Liver (tissue), 9 donors: Measurements from ENCODE around the gene LSM10. TPM values are rescaled to one million over a fixed set of nuclear protein-coding genes. Genes with fewer than 3 reads are reported as not detected.

Experiments
- DNase-seq: peaks from one replicate; pipeline ENCODE4 v3.0.0-alpha.2; 2017; ENCODE audit warnings: low spot score
- H3K27ac ChIP-seq, 2 donors: one replicate each; pipeline ENCODE4 v1.7.0; 2013; ENCODE audit warnings: inconsistent platforms in 2 of 2, low read length in 2 of 2, control low read depth in 1 of 2, low read depth in 1 of 2, mild to moderate bottlenecking in 1 of 2
- H3K27me3 ChIP-seq, 4 donors: one replicate each; pipeline versions ENCODE4 v1.6.1 to v1.7.0; 2013; ENCODE audit warnings: low read length in 3 of 4, inconsistent platforms in 1 of 4, mild to moderate bottlenecking in 1 of 4, moderate library complexity in 1 of 4; ENCODE audit not compliant: control insufficient read depth in 4 of 4, insufficient read depth in 4 of 4
- H3K36me3 ChIP-seq, 4 donors: one replicate each; pipeline versions ENCODE4 v1.6.1 to v1.7.0; 2013; ENCODE audit warnings: low read length in 3 of 4, mild to moderate bottlenecking in 3 of 4, low read depth in 1 of 4, moderate library complexity in 1 of 4; ENCODE audit not compliant: control insufficient read depth in 4 of 4, insufficient read depth in 3 of 4
- H3K4me1 ChIP-seq, 4 donors: one replicate each; pipeline versions ENCODE4 v1.6.1 to v1.7.0; 2013; ENCODE audit warnings: low read length in 3 of 4, mild to moderate bottlenecking in 3 of 4, moderate library complexity in 1 of 4; ENCODE audit not compliant: control insufficient read depth in 4 of 4, insufficient read depth in 4 of 4
- H3K4me3 ChIP-seq, 3 donors: one replicate each; pipeline versions ENCODE4 v1.6.1 to v1.7.0; 2013; ENCODE audit warnings: low read length in 3 of 3, control low read depth in 1 of 3, low read depth in 1 of 3, mild to moderate bottlenecking in 1 of 3
- H3K9ac ChIP-seq, 2 donors: one replicate each; pipeline ENCODE4 v1.7.0; 2013; ENCODE audit warnings: low read length in 2 of 2, mild to moderate bottlenecking in 2 of 2, moderate library complexity in 2 of 2, control low read depth in 1 of 2, low read depth in 1 of 2
- H3K9me3 ChIP-seq, 4 donors: one replicate each; pipeline versions ENCODE4 v1.6.1 to v1.7.0; 2013; ENCODE audit warnings: low read length in 3 of 4; ENCODE audit not compliant: control insufficient read depth in 4 of 4
- CTCF ChIP-seq: fragments of 150-350 bp; IDR thresholded peaks from 2 replicates; pipeline ENCODE4 v1.5.1; 2017; ENCODE audit warnings: improper control_type of control experiment, low read depth, low read length; ENCODE audit not compliant: missing input control
- EGR1 ChIP-seq, 2 donors: IDR thresholded peaks; 2 replicates each; pipeline ENCODE4 v1.6.1; 2016 to 2018; ENCODE audit warnings: antibody characterized with exemption in 2 of 2, low read depth in 2 of 2
- FOXA1 ChIP-seq: IDR thresholded peaks from 2 replicates; pipeline ENCODE4 v1.6.1; 2016; ENCODE audit warnings: antibody characterized with exemption
- FOXA2 ChIP-seq: IDR thresholded peaks from 2 replicates; pipeline ENCODE4 v1.6.1; 2016; ENCODE audit warnings: antibody characterized with exemption
- GABPA ChIP-seq, 2 donors: IDR thresholded peaks in 1 of 2; conservative IDR thresholded peaks in 1 of 2; 2 replicates each; pipeline ENCODE4 v1.6.1; 2016; ENCODE audit warnings: antibody characterized with exemption in 2 of 2, mild to moderate bottlenecking in 1 of 2, moderate library complexity in 1 of 2
- HNF4A ChIP-seq, 2 donors: conservative IDR thresholded peaks; 2 replicates each; pipeline ENCODE4 v1.6.1; 2016; ENCODE audit warnings: antibody characterized with exemption in 2 of 2, mild to moderate bottlenecking in 2 of 2
- HNF4G ChIP-seq: IDR thresholded peaks from 2 replicates; pipeline ENCODE4 v1.6.1; 2016; ENCODE audit warnings: antibody characterized with exemption
- JUND ChIP-seq, 2 donors: IDR thresholded peaks; 2 replicates each; pipeline ENCODE4 v1.6.1; 2016; ENCODE audit warnings: antibody characterized with exemption in 2 of 2
- NR2F2 ChIP-seq: IDR thresholded peaks from 2 replicates; pipeline ENCODE4 v1.6.1; 2016; ENCODE audit warnings: antibody characterized with exemption
- RAD21 ChIP-seq, 2 donors: IDR thresholded peaks; 2 replicates each; pipeline ENCODE4 v1.6.1; 2016; ENCODE audit warnings: antibody characterized with exemption in 2 of 2, mild to moderate bottlenecking in 2 of 2
- RXRA ChIP-seq, 2 donors: IDR thresholded peaks; 2 replicates each; pipeline ENCODE4 v1.6.1; 2017 to 2018; ENCODE audit warnings: antibody characterized with exemption in 2 of 2, mild to moderate bottlenecking in 1 of 2
- TAF1 ChIP-seq: conservative IDR thresholded peaks from 2 replicates; pipeline ENCODE4 v1.6.1; 2016; ENCODE audit warnings: antibody characterized with exemption, mild to moderate bottlenecking
- ZBTB33 ChIP-seq: IDR thresholded peaks from 2 replicates; pipeline ENCODE4 v1.6.1; 2016; ENCODE audit warnings: antibody characterized with exemption
- WGBS: extraction: QIAGEN DNeasy Blood & Tissue Kit; methylation state at CpG from one replicate; pipeline ENCODE4 v1.1.7; 2013; 5-methylcytosine and 5-hydroxymethylcytosine counted together
- polyA plus RNA-seq, 2 donors: library from polyadenylated mRNA; stranded (reverse) in 1 of 2; unstranded in 1 of 2; fragments of 200-250 nt in 1 of 2; fragments of >200 nt in 1 of 2; fragmentation: Nextera tagmentation in 1 of 2; extraction: Ambion mirVana in 1 of 2; gene quantifications; one replicate each; pipeline versions ENCODE4 v1.2.1 to v1.2.3, GENCODE V29; 2013 to 2015
- total RNA-seq, 2 donors: library from RNA; depleted of rRNA; stranded (reverse); fragments of >200 nt; gene quantifications; one replicate each; pipeline ENCODE4 v1.2.3, GENCODE V29; 2014
- TF ChIP-seq, protein P1 (sequence below): IDR thresholded peaks from 2 replicates; pipeline ENCODE4 v1.6.1; 2016; ENCODE audit warnings: antibody characterized with exemption
- TF ChIP-seq, protein P2 (sequence below): IDR thresholded peaks from 2 replicates; pipeline ENCODE4 v1.6.1; 2016; ENCODE audit warnings: antibody characterized with exemption
- TF ChIP-seq, protein P3 (sequence below): IDR thresholded peaks from 2 replicates; pipeline ENCODE4 v1.6.1; 2016; ENCODE audit warnings: antibody characterized with exemption, mild to moderate bottlenecking
- donor health status: healthy.
- donor health status: healthy.
- donor health status: healthy.
- donor health status: healthy.
- donor health status: healthy.

LSM10 gene
- total and polyA plus RNA-seq, 4 donors = 6.2 to 45.2 (median 24.1) TPM

GRCh38 chr1:36389261-36389660, 8.4 kb downstream of the LSM10 start:
- TF ChIP-seq, protein P1, sequence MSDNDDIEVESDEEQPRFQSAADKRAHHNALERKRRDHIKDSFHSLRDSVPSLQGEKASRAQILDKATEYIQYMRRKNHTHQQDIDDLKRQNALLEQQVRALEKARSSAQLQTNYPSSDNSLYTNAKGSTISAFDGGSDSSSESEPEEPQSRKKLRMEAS = no peak
- TF ChIP-seq TAF1 (no peak), CTCF (no peak), NR2F2 (no peak), EGR1 (IDR thresholded peaks at IDR 0.05; ENCODE audit: low read depth in 2 of 2) (no peak), RAD21 (IDR thresholded peaks at IDR 0.05) (no peak), FOXA1 (no peak), HNF4G (no peak), ZBTB33 (no peak)
- TF ChIP-seq, protein P2, sequence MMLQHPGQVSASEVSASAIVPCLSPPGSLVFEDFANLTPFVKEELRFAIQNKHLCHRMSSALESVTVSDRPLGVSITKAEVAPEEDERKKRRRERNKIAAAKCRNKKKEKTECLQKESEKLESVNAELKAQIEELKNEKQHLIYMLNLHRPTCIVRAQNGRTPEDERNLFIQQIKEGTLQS = no peak
- TF ChIP-seq, protein P3, sequence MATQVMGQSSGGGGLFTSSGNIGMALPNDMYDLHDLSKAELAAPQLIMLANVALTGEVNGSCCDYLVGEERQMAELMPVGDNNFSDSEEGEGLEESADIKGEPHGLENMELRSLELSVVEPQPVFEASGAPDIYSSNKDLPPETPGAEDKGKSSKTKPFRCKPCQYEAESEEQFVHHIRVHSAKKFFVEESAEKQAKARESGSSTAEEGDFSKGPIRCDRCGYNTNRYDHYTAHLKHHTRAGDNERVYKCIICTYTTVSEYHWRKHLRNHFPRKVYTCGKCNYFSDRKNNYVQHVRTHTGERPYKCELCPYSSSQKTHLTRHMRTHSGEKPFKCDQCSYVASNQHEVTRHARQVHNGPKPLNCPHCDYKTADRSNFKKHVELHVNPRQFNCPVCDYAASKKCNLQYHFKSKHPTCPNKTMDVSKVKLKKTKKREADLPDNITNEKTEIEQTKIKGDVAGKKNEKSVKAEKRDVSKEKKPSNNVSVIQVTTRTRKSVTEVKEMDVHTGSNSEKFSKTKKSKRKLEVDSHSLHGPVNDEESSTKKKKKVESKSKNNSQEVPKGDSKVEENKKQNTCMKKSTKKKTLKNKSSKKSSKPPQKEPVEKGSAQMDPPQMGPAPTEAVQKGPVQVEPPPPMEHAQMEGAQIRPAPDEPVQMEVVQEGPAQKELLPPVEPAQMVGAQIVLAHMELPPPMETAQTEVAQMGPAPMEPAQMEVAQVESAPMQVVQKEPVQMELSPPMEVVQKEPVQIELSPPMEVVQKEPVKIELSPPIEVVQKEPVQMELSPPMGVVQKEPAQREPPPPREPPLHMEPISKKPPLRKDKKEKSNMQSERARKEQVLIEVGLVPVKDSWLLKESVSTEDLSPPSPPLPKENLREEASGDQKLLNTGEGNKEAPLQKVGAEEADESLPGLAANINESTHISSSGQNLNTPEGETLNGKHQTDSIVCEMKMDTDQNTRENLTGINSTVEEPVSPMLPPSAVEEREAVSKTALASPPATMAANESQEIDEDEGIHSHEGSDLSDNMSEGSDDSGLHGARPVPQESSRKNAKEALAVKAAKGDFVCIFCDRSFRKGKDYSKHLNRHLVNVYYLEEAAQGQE = no peak
- no peak overlapping the region for H3K4me3 ChIP-seq
- peaks cover 0 to 22% (median 19%) of the 10 kb centered on the region in 4 donors for H3K36me3 ChIP-seq
- peaks cover 3 to 25% (median 15%) of the 10 kb centered on the region in 4 donors for H3K4me1 ChIP-seq
- no peaks in the 10 kb centered on the region for H3K9me3 ChIP-seq
- 94% methylated on average over 2 of the region's 2 CpGs for WGBS
- H3K9ac ChIP-seq = no peak overlapping the region
- H3K27ac ChIP-seq = no peak overlapping the region
- no peak for DNase-seq
- no peaks in the 10 kb centered on the region for H3K27me3 ChIP-seq

DNA sequence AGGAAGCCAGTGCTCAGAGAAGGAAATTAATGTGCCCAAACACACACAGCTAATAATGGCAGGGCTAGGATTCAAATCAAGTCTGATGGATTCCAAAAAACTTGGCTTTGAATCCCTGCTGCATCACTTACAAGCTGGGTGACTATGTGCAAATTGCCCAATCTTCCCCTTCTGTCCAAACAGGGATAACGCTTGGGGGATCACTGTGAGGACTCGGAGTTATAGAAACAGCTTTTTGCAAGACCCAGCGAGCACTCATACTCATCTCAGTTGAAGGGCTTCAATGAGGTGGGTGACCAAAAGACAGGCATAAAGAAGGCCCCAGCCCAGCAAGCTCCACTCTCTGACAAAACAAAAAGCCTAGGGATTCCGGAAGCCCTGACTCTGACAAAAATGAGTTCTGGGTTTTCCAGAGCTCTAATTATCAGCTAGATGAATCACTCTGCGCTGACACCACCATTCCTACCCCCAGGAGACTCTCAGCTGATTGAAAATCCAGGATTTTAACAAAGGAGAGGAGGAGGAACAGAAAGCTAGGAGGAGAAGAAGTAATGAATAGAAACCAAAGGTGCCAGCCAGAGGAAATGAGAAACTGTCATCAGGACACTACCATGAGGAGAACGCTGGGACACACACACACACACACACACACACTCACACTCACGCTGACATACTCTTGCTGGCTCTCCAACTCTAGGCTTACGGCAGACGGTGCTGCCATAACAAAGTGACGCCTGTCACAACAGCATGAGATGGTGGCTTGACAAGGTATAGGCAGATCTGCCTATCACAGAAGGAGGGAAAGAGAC, 10.4 kb downstream of the LSM10 start:
- H3K36me3 ChIP-seq = peaks cover 0 to 14% (median 11%) of the 10 kb centered on the region in 4 donors
- peak overlapping the region; percentile 91 to 96 for H3K27ac ChIP-seq
- 68% methylated on average over 10 of the region's 10 CpGs for WGBS
- H3K4me1 ChIP-seq = peaks cover 6 to 39% (median 25%) of the 10 kb centered on the region in 4 donors
- no peaks in the 10 kb centered on the region for H3K27me3 ChIP-seq
- no peaks in the 10 kb centered on the region for H3K9me3 ChIP-seq
- DNase-seq = no peak
- peak overlapping the region; percentile 9 to 45 (median 38) for H3K4me3 ChIP-seq
- H3K9ac ChIP-seq = peak overlapping the region; percentile 25 to 82
- TF ChIP-seq RAD21 (IDR thresholded peaks at IDR 0.05) (no peak), NR2F2 (no peak), JUND (IDR thresholded peaks at IDR 0.05) (no peak), FOXA2 (no peak), EGR1 (IDR thresholded peaks at IDR 0.05; ENCODE audit: low read depth in 2 of 2) (no peak), HNF4G (no peak), RXRA (IDR thresholded peaks at IDR 0.05) (no peak), HNF4A (conservative IDR thresholded peaks at IDR 0.05) (no peak), FOXA1 (no peak), TAF1 (no peak), GABPA (IDR thresholded peaks at IDR 0.05 in 1 of 2, conservative IDR thresholded peaks at IDR 0.05 in 1 of 2) (no peak)
- TF ChIP-seq, protein P2 = no peak
- TF ChIP-seq, protein P1 = no peak
- TF ChIP-seq, protein P3 = no peak
